DOHH2 (cell line): ENCODE measurements around the gene IPO9.

Experiments used
- CTCF ChIP-seq: fragments of 200-600 bp; sonication (generic); IDR thresholded peaks from one replicate; pipeline ENCODE4 v1.5.1; 2014; ENCODE audit warnings: antibody characterized with exemption, mild to moderate bottlenecking, low read depth, low read length; ENCODE audit not compliant: poor library complexity, severe bottlenecking
- EZH2phosphoT487 ChIP-seq: fragments of 200-600 bp; sonication (generic); IDR thresholded peaks from 2 replicates; pipeline ENCODE4 v1.6.1; 2017; ENCODE audit warnings: borderline replicate concordance, mild to moderate bottlenecking, antibody characterized with exemption, low read length, moderate library complexity, mixed read lengths

GRCh38 chr1:201883786-201884185, 54.8 kb downstream of the IPO9 start:
- TF ChIP-seq CTCF (no peak), EZH2phosphoT487 (no peak)
